ENCODE results near the gene DEXI.

Gene DEXI

GRCh38 chr16:10938796-10939648 is 3.2 kb downstream of the DEXI start:
- TF ChIP-seq CTCF (IDR thresholded peaks at IDR 0.05; ENCODE audit: borderline replicate concordance, control extremely low read depth, extremely low read depth, insufficient read depth, missing control alignments), result no peak

DNA sequence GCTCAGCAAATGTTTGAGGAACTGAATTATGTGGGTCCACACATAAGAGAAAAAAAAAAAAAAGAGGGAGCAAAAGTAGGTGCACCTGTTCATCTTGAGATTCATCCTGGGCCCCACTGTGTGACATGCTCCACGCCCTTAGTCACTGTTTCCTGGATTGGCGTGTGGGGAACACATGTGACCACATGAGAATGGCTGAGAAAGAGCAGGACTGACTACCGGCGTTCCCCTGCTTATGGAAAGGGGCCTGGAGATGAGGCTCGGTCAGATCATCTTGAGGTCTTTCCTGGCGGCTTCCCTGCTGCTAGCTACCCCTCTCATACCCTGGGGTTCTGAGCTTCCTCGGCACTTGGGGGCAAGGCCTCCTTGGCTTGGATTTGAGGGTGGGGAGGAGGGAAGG is 3.9 kb downstream of the DEXI start:
- TF ChIP-seq CTCF (IDR thresholded peaks at IDR 0.05; ENCODE audit: borderline replicate concordance, control extremely low read depth, extremely low read depth, insufficient read depth, missing control alignments), result no peak
- in situ Hi-C loops (cut with MboI; ENCODE audit: low sequenced_read_pairs, unreplicated experiment), result loop anchor here (10.0 kb wide), 1 partner anchor 414 kb away; no protein-coding TSS in a partner anchor
- no peak for DNase-seq (ENCODE audit: low spot score)

More at GRCh38 chr16:10938796-10939648, 3.2 kb downstream of the DEXI start:
- in situ Hi-C loops (cut with MboI; ENCODE audit: low sequenced_read_pairs, unreplicated experiment), result loop anchor here (10.0 kb wide), 1 partner anchor 414 kb away; no protein-coding TSS in a partner anchor
- DNase-seq (ENCODE audit: low spot score), result no peak

DNA sequence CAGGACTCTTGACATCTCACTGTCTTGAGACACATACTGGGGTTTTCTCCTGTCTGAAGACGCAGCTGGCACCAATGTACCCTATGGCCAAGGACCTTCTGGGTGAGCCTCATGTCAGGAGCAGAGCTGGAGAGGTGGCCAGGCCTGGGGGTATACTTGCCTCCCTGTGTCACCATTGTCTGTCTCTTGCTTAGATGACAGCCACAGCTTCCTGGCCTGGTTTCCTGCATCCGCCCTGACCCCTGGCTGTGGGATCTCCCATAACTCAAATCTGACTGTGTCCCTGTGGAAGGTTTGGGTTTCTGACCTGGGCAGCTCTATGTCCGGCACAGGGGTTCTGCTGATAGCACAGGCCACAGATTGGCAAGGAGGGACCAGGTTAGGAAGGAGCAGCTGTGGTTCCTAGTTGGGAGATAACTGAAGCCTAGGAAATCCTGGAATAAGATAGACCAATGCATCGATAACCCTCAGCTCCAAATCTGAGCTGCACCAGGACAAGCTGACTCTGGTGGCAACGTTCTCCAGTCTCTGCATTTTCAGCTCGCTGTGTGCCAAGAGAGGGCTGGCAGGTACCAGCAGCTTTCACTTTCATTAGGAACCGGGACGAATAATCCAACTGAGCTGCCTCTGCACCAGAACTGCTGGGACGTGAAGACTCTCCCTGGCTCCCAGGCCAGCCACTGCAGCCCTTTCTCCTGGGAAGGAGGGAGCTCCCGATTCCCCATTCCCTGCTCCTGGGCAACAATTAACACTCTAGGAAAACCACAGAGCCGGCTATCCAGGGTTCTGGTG is 5.0 kb downstream of the DEXI start:
- no peak for DNase-seq (ENCODE audit: low spot score)
- in situ Hi-C loops (cut with MboI; ENCODE audit: low sequenced_read_pairs, unreplicated experiment), result loop anchor here (10.0 kb wide), 1 partner anchor 412 kb away; no protein-coding TSS in a partner anchor
- no peak for TF ChIP-seq CTCF (IDR thresholded peaks at IDR 0.05; ENCODE audit: borderline replicate concordance, control extremely low read depth, extremely low read depth, insufficient read depth, missing control alignments)

- no peak for DNase-seq (ENCODE audit: low spot score)
- in situ Hi-C loops (cut with MboI; ENCODE audit: low sequenced_read_pairs, unreplicated experiment), result loop anchor here (10.0 kb wide), 1 partner anchor 412 kb away; no protein-coding TSS in a partner anchor
- TF ChIP-seq CTCF (IDR thresholded peaks at IDR 0.05; ENCODE audit: borderline replicate concordance, control extremely low read depth, extremely low read depth, insufficient read depth, missing control alignments), result no peak
Observed at GRCh38 chr16:10936272-10936984, 5.8 kb downstream of the DEXI start.

- DNase-seq (ENCODE audit: low spot score), result no peak
- in situ Hi-C loops (cut with MboI; ENCODE audit: low sequenced_read_pairs, unreplicated experiment), result loop anchor here (10.0 kb wide), 1 partner anchor 411 kb away; no protein-coding TSS in a partner anchor
- no peak for TF ChIP-seq CTCF (IDR thresholded peaks at IDR 0.05; ENCODE audit: borderline replicate concordance, control extremely low read depth, extremely low read depth, insufficient read depth, missing control alignments)
Observed at GRCh38 chr16:10935226-10935915, 6.9 kb downstream of the DEXI start.
